ENCODE measurements around the gene PEF1. TPM values are rescaled to one million over a fixed set of nuclear protein-coding genes. Genes with fewer than 3 reads are reported as not detected.
A peak's percentile ranks its signal among the peaks of the same experiment; 100 is the strongest.

The PEF1 gene
- total RNA-seq, 1 donor: 99.7 TPM

- TF ChIP-seq CTCF (IDR thresholded peaks at IDR 0.05; ENCODE audit: insufficient read depth, low read depth, low read length): no peak
- DNase-seq (ENCODE audit: low read depth): no peak
- no peak overlapping the region for H3K4me3 ChIP-seq (ENCODE audit: low read depth, low read length)
Measured at GRCh38 chr1:31581821-31582810, 62.6 kb downstream of the PEF1 start.

- TF ChIP-seq CTCF (IDR thresholded peaks at IDR 0.05; ENCODE audit: insufficient read depth, low read depth, low read length): no peak
- H3K4me3 ChIP-seq (ENCODE audit: low read depth, low read length): no peak overlapping the region
- DNase-seq (ENCODE audit: low read depth): no peak
Measured at GRCh38 chr1:31580891-31581603, 63.6 kb downstream of the PEF1 start.

GRCh38 chr1:31580513-31580870 lies 64.2 kb downstream of the PEF1 start:
- TF ChIP-seq CTCF (IDR thresholded peaks at IDR 0.05; ENCODE audit: insufficient read depth, low read depth, low read length): no peak
- DNase-seq (ENCODE audit: low read depth): peak; percentile 73
- no peak overlapping the region for H3K4me3 ChIP-seq (ENCODE audit: low read depth, low read length)

Other genes starting within 250 kb of the PEF1 start
- 13.5 and 21.2 TPM in 2 replicates for gene SERINC2, start 231.7 kb downstream of the PEF1 start, total RNA-seq
- 60.5 and 87.6 TPM in 2 replicates for gene TINAGL1, start 68.4 kb downstream of the PEF1 start, total RNA-seq
- gene HCRTR1, start 27.2 kb downstream of the PEF1 start, total RNA-seq: under 0.01 TPM in 2 replicates
- gene COL16A1, start 59.1 kb upstream of the PEF1 start, total RNA-seq: 86.4 and 156 TPM in 2 replicates
- gene ADGRB2, start 119.5 kb upstream of the PEF1 start, total RNA-seq: 11.3 and 14.2 TPM in 2 replicates
- 62.2 and 73.4 TPM in 2 replicates for gene SPOCD1, start 171.1 kb upstream of the PEF1 start, total RNA-seq